Mesothelial cell of epicardium (in vitro differentiated cells): ENCODE results near the gene THUMPD1. TPM values are rescaled to one million over a fixed set of nuclear protein-coding genes. Genes with fewer than 3 reads are reported as not detected.
"Not testable (repeated sequence)": the region's sequence is repeated elsewhere in the genome, so short reads cannot be mapped to it uniquely, and the experiment has no call there.

Source experiments
- DNase-seq, 2 experiments: peaks; one replicate each; pipeline ENCODE4 v3.0.0; 2021; ENCODE audit warnings: low spot score in 2 of 2; ENCODE audit not compliant: unreplicated experiment in 2 of 2
- H3K27ac Mint-ChIP-seq: 2 replicates; pipeline ENCODE4 v1.8.0; 2021; ENCODE audit warnings: mixed read lengths
- H3K27me3 Mint-ChIP-seq: 2 replicates; pipeline ENCODE4 v1.8.0; 2021; ENCODE audit warnings: low read depth, mixed read lengths
- H3K36me3 Mint-ChIP-seq: 2 replicates; pipeline ENCODE4 v1.8.0; 2021; ENCODE audit warnings: mixed read lengths
- H3K4me1 Mint-ChIP-seq: 2 replicates; pipeline ENCODE4 v1.8.0; 2021; ENCODE audit warnings: mixed read lengths
- H3K4me3 Mint-ChIP-seq: 2 replicates; pipeline ENCODE4 v1.8.0; 2021; ENCODE audit warnings: mild to moderate bottlenecking, moderate library complexity, mixed read lengths
- H3K9me3 Mint-ChIP-seq: 2 replicates; pipeline ENCODE4 v1.8.0; 2021; ENCODE audit warnings: mixed read lengths
- total RNA-seq: library from RNA; stranded (reverse); gene quantifications from 3 replicates; pipeline ENCODE4 v1.2.1, GENCODE V29; 2021
- TF ChIP-seq, protein P1 (sequence below): fragments of 200-600 bp; sonication (generic); IDR thresholded peaks from one replicate; pipeline ENCODE4 v1.5.0; 2021; ENCODE audit warnings: antibody characterized with exemption; ENCODE audit not compliant: unreplicated experiment

THUMPD1 gene
- total RNA-seq, 1 donor from 2014 or later = 35.5 TPM

DNA sequence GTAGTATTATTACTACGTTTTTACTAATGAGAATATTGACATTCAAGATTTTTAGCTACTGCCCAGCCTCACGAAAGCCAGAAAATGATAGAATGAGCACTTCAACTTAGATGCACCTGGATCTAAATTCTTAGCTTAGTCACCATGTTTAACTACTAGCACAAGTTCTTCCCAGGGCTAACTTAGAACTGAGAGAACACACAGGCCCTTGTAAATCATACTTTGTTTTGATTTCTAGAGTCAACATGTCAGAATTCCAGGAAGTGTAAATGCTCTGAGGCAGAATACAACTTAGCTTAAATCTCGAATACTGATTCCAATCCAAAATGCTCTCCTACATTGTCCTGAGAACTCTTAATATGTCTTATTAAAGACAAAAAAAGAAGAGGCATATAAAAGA, 37.3 kb downstream of the THUMPD1 start:
- H3K27me3 Mint-ChIP-seq = no peaks in the 10 kb centered on the region
- peaks cover 23% of the 10 kb centered on the region for H3K9me3 Mint-ChIP-seq
- no peak overlapping the region for H3K27ac Mint-ChIP-seq
- H3K4me3 Mint-ChIP-seq = no peak overlapping the region
- peaks cover 68% of the 10 kb centered on the region for H3K36me3 Mint-ChIP-seq
- DNase-seq = no peak
- TF ChIP-seq, protein P1, sequence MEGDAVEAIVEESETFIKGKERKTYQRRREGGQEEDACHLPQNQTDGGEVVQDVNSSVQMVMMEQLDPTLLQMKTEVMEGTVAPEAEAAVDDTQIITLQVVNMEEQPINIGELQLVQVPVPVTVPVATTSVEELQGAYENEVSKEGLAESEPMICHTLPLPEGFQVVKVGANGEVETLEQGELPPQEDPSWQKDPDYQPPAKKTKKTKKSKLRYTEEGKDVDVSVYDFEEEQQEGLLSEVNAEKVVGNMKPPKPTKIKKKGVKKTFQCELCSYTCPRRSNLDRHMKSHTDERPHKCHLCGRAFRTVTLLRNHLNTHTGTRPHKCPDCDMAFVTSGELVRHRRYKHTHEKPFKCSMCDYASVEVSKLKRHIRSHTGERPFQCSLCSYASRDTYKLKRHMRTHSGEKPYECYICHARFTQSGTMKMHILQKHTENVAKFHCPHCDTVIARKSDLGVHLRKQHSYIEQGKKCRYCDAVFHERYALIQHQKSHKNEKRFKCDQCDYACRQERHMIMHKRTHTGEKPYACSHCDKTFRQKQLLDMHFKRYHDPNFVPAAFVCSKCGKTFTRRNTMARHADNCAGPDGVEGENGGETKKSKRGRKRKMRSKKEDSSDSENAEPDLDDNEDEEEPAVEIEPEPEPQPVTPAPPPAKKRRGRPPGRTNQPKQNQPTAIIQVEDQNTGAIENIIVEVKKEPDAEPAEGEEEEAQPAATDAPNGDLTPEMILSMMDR = no peak
- H3K4me1 Mint-ChIP-seq = no peaks in the 10 kb centered on the region

DNA sequence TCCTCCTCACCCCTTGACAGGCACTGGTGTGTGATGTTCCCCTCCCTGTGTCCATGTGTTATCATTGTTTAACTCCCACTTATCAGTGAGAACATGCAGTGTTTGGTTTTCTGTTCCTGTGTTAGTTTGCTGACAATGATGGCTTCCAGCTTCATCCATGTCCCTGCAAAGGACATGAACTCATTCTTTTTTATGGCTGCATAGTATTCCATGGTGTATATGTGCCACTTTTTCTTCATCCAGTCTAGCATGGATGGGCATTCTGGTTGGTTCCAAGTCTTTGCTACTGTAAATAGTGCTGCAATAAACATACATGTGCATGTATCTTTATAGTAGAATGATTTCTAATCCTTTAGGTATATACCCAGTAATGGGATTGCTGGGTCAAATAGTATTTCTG, 39.9 kb downstream of the THUMPD1 start:
- Mint-ChIP-seq H3K9me3 (peaks cover 23% of the 10 kb centered on the region), H3K36me3 (peaks cover 63% of the 10 kb centered on the region)
- DNase-seq, H3K4me3 Mint-ChIP-seq, H3K4me1 Mint-ChIP-seq, H3K27ac Mint-ChIP-seq, H3K27me3 Mint-ChIP-seq: not testable (repeated sequence)

DNA sequence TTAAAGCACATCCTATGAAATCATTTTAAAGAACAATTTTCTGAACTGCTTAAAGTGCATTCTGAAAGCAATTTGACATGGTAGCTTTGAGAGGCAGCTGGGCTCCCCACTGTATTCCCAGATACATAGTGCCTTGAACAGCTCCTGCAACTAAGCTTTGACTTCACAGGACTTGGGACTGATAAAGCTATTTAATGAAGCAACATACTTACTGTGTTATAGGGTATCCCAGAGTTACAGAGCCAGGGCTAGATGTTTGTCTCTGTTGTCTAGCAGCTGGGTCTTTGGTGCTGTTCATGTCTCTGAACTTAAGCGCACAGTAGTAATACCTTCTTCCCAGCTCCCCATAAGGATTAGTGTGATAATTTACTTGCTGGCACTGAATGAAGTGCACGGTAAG, 45.0 kb downstream of the THUMPD1 start:
- no peaks in the 10 kb centered on the region for H3K9me3 Mint-ChIP-seq
- H3K4me3 Mint-ChIP-seq = no peak overlapping the region
- H3K27me3 Mint-ChIP-seq = no peaks in the 10 kb centered on the region
- peaks cover 27% of the 10 kb centered on the region for H3K36me3 Mint-ChIP-seq
- H3K4me1 Mint-ChIP-seq = peaks cover 10% of the 10 kb centered on the region
- DNase-seq = no peak
- TF ChIP-seq, protein P1 = no peak
- no peak overlapping the region for H3K27ac Mint-ChIP-seq

DNA sequence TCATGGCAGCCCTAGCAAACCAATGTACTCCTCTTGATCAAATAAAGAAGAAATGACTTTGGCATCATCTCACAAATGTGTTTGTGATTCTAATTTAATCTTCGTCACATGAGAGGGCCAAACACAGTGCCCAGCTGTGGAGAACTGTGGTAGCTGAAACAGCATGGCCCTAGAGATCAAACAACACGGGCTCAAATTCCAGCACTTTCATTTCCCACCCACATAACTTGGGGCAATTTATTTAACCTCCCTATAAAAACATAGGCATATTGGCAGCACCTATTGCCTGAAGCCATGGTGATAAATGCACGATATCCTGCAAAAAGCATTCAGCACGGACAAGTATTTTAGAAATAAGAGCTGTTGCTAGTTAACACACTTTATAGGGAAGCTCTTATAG, 46.6 kb downstream of the THUMPD1 start:
- Mint-ChIP-seq H3K9me3 (no peaks in the 10 kb centered on the region), H3K4me3 (no peak overlapping the region), H3K27ac (no peak overlapping the region), H3K27me3 (no peaks in the 10 kb centered on the region), H3K4me1 (peaks cover 10% of the 10 kb centered on the region), H3K36me3 (peaks cover 17% of the 10 kb centered on the region)
- TF ChIP-seq, protein P1 = no peak
- DNase-seq = no peak

DNA sequence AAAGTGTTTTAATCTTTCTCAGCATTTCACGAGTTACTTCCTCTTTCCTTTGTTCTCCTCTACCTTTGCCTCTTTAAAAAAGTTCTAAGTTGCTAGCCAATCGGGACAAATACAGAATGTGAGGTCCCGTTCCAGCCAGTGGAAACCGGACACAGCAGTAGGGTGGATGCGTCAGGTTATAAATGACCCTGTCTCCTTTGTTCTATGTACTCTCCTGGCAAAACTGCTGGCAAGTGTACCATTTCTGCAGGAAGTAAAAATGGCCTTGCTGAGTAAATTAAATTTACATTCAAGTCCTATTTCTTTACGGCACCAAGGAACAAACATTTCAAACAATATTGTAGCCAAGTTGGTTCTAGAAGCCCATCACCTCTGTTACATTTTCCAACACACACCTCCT, 47.5 kb downstream of the THUMPD1 start:
- not testable (repeated sequence) for H3K4me3 Mint-ChIP-seq, H3K27me3 Mint-ChIP-seq, H3K27ac Mint-ChIP-seq, H3K9me3 Mint-ChIP-seq, DNase-seq, H3K4me1 Mint-ChIP-seq
- peaks cover 26% of the 10 kb centered on the region for H3K36me3 Mint-ChIP-seq

DNA sequence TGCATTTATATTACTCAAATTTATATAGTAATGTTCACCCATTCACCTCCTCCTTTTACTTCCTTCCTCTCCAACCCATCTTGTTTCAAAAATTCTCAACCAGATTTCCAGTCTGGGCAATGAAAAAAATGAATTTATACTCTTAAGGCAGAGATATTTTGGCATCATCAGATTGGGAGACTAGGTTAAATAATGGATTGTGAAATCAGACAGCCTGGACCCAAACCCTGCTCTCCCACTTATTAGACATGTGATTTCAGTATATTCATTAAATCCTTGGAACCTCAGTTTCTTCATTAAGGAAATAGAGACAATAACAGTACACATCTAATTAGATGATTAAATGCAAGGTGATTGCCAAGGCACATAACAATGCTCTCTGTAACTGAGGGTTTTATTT, 52.0 kb downstream of the THUMPD1 start:
- Mint-ChIP-seq H3K4me1 (peaks cover 10% of the 10 kb centered on the region), H3K36me3 (peaks cover 37% of the 10 kb centered on the region), H3K4me3 (no peak overlapping the region), H3K27me3 (no peaks in the 10 kb centered on the region), H3K9me3 (peaks cover 22% of the 10 kb centered on the region), H3K27ac (no peak overlapping the region)
- TF ChIP-seq, protein P1 = no peak
- DNase-seq = no peak

DNA sequence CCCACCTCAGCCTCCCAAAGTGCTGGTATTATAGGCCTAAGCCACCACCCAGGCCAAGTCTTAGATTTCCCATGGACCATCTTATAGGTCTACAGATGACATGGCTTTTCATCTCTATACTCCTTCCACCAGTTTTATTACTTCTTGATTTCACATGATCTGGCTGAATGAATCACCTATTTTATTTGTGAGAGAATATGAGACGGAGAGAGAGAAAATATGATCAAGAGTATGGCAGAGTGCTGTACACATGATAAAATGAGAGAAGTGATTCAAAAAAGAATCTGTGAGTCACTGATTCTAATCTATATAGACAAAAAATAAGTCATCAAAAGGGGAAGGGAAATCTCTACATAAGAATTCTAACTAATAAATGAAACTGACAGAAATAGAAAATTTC, 57.8 kb downstream of the THUMPD1 start:
- TF ChIP-seq, protein P1 = no peak
- no peaks in the 10 kb centered on the region for H3K27me3 Mint-ChIP-seq
- H3K27ac Mint-ChIP-seq = peak overlapping the region; percentile 44
- DNase-seq = no peak
- H3K36me3 Mint-ChIP-seq = peaks cover 42% of the 10 kb centered on the region
- peaks cover 13% of the 10 kb centered on the region for H3K9me3 Mint-ChIP-seq
- H3K4me3 Mint-ChIP-seq = no peak overlapping the region
- H3K4me1 Mint-ChIP-seq = peaks cover 21% of the 10 kb centered on the region
